Measurements from ENCODE around the gene ANKRD24.
"Not testable (repeated sequence)": the region's sequence is repeated elsewhere in the genome, so short reads cannot be mapped to it uniquely, and the experiment has no call there.

The ANKRD24 gene

DNA sequence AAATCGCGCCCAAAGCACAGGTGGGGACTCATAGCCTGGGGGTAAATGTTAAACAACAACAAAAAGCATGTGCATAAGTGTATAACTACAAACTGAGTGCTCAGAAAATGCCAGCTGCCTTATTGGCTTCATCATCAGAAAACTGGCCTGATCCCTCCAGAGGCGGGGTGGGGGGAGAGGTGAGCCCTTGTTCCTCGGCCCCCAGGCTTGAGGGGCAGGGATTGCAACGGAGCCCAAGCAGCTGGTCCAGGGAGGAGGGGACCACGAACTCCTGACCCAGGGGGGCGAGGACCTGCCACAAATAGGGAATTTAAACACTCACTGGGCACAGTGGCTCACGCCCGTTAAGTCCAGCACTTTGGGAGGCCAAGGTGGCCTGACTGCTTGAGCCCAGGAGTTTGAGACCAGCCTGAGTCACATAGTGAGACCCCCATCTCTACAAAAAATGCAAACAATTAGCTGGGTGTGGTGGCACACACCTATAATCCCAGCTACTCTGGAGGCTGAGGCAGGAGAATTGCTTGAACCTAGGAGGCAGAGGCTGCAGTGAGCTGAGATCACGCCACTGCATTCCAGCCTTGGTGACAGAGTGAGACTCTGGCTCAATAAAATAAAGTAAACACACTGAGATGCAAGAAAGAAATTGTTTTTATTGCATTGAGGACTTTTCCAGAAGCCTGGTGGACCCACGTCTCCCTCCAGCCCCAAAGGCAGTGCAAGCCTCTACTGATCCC is 8.8 kb upstream of the ANKRD24 start:
- no peak for DNase-seq (ENCODE audit: extremely low read depth in 1 of 2, low read depth in 1 of 2)

DNA sequence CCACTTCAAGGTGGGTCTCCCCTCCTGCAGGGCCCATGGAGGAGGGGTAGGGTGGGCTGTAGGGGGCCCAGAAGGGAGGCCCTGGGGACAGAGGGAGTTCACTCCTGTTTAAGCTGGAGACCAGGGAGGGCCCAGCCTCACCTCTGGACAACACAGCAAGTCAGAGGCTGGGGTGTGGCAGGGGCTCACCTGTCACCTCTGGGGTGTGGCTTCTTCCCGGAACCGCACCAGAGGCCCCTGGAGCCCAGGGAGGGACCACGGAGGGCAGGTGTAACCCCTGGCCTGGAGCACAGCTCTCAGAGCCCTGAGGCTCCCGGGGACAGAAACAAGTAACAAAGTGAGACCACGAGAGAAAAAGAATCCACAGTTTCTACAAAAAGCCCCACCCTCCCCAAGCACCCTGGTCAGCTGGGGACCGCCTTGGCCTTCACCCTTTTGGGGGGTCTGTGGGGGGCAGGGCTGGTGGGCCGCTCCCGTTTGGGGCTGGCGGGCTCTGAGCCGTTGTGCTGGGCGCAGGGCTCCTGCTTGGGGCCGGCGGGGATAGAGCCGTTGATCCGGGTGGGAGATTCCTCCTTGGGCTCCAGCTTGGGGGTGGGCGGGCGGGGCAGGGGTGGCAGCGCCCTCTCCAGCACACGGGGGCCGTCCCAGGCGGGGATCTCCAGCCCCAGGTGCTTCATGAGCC is 8.1 kb upstream of the ANKRD24 start:
- DNase-seq (ENCODE audit: extremely low read depth in 1 of 2, low read depth in 1 of 2), result no peak

DNA sequence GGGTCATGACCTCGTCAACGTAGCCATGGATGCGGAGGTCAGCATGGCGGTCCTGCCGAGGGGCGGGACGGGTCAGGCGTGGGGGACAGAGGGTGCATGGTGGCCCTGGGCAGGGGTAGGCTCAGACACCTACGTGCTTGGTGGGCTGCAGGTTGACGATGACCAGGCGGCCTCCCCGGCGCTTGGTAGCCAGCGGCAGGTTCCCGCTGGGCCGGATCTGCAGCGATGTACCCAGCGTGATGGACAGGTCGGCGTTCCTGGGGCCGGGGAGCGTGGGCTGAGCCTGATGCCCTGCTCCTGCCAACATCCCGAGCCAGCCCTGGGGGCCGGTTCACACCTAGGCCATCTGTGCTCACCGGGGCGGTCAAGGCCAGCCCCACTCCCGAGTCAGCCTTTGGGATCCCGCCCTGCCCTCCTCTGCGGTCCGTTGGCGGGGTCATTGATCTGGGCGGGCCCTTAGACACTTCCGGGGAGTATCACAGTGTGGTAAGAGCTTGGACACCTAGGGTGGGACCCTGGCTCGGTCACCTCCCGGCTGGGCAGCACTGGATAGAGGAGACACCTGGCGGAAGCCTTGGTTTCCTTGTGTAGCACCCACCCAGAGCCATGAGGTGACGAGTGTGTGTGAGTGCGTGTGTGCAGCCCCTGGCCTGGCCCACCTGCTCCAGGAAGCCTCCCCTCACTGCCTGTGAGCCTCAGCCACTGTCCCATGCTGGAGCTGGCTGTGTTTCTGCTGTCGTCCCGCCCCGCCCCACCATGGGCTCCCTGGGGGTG is 7.4 kb upstream of the ANKRD24 start:
- DNase-seq (ENCODE audit: extremely low read depth in 1 of 2, low read depth in 1 of 2), result no peak

DNA sequence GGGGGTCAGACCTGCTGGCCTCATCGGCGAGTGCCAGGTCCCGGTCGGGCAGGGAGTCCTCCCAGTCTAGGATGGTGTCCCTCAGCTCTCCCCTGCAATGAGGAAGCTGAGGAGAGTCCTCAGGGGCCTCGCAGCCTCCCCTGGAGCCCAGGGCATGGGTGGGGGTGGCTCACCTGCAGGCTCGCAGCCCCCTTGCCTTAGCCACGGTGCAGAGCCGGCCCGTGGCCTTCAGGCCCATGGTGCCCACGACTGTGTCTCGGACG is 6.9 kb upstream of the ANKRD24 start:
- DNase-seq (ENCODE audit: extremely low read depth in 1 of 2, low read depth in 1 of 2), result no peak

DNA sequence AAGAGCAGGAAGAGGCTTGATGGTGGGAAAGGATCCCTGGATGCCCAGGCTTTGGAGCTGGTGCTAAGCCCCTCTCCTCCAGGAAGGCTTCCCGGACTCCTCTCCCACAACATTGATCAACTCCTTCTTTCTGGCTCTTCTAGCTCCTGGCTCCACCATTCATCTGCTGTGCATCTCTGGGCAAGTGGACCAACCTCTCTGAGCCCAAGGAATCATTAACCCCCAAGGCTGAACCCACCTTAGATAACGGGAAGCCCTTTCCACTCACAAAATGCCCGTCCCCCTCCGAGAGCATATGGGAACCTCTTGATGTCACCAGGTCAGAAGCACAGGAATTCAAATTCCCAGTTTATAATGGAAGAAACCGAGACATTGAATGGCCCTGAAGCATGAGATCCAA is 5.3 kb upstream of the ANKRD24 start:
- DNase-seq (ENCODE audit: extremely low read depth in 1 of 2, low read depth in 1 of 2), result no peak

DNA sequence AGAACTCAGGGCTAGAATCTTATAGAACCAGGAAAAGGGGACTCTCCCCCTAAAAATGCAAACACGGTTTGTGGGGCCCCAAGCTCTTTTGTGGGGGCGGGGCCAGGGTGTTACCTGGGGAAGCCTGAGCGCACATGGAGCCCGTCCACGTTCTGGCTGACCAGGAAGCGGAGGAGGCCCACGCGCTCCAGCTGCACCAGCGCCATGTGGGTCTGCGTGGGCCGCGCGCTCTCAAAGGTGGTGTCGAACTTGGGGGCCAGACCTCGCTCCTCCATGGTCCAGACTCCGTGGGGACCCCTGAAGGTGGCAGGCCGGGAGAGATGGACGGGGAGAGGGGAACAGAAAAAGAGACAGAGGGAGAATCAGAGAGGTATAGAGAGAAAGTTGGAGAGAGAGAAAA is 3.5 kb upstream of the ANKRD24 start:
- no peak for DNase-seq (ENCODE audit: extremely low read depth in 1 of 2, low read depth in 1 of 2)

DNA sequence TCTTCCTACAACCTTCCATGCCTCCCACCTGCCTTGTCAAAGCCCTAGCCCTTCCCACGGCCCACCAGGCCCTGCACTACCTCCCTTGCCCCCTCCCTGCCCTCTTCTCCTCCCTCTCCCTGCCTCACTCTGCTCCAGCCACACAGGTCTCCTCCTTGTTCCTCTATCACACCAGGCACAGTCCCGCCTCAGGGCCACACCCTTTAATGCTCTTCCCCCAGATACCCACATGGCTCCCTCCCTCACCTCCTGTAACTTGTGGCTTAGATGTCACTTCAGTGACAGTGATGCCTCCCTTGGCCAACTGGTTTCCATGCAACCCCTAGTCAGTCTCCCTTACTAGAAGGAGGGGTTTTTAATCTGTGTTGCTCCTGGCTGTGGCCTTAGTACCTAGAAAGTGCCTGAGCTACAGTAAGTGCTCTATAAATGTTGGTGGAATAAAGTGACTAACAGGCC is 1.4 kb upstream of the ANKRD24 start:
- DNase-seq (ENCODE audit: extremely low read depth in 1 of 2, low read depth in 1 of 2), result no peak

DNA sequence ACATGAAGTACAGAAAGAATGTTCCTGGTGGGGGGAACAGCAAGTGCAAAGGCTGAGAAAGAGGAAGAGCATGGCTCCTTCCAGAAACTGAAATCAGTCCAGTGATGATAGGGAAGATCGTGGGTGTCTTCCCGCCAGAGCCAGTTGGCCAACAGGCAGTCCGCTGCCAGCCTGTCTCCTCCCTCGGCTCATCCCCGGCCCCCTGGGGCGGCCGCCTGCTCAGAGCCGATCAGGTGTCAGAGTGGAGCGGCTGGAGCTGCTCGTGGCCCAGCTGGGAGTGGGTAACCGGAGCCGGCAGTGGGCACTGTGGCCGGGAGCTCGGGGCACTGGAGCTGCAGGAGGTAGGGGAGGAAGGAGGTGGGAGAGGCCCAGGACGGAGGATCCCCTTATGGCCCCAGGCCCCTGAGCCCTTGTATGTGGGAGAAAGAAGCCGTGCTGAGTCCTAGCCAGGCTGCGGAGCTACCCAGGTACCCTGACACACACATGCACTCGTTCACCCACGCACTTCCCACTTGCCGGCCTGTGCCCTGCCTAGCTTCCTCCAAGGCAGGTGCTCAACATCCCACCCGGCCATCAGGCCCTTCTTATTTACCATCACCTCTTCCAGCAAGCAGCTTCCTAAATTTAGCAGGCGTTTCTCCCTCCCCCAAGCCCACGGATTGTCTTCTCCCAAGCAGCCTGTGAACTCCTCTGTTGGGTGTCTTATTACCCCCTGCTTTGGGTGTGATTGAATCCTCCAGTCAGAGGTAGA is 1.7 kb downstream of the ANKRD24 start:
- no peak for DNase-seq (ENCODE audit: extremely low read depth in 1 of 2, low read depth in 1 of 2)

DNA sequence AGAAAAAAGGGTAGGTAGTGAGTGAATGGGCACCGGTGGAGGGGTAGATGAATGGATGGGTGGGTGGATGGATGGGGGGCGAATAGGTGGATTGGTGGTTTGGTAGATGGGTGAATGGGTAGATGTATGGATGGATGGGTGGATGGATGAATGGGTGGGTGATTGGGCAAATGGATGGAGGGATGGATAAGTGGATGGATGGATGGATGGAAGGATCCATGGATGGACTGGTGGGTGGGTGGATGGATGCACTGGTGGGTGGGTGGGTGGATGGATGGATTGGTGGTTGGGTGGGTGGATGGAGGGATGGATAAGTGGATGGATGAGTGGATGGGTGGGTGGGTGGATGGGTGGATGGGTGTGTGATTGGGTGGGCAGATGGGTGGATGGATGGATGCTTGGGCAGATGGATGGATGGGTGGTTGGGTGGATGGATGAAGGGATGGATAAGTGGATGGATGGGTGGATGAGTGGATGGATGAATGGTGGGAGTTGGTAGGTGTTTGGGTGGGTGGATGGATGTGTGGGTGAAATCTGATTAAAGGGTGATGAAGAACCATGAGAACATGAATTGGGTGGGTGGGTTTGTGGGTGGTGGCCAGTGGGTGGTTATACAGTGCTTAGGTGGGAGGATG is 2.3 kb downstream of the ANKRD24 start:
- no peak for DNase-seq (ENCODE audit: extremely low read depth in 1 of 2, low read depth in 1 of 2)

DNA sequence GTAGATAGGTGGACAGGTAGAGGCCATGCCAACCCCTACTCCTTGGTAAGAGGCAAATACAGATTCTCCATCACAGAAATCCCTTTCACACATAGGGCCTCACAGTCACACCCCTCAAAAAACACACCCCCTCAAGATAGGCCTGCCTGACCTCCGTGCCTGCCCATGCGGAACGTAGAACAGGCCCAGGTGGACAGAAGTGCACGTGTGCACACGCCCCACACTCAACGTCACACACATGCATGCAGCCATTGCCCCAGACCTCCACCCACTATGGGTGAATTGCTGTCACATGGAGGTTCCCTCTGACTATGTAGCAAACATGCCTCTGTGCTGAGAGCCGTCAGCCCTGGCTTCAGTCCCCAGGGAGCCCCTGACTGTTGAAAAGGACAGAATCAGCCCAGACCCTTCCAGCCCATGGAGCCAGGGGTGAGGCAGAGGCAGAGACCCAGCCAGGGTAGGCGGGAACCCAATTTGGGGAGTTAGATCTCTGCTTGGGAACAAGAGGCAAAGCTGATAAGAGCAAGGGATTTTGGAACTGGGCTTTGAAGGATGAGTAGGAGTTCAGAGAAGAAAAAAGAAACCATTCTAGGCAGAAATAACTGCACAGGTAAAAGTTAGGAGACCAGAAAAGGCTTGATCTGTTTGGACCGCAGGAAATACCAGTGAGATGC is 3.1 kb downstream of the ANKRD24 start:
- DNase-seq (ENCODE audit: extremely low read depth in 1 of 2, low read depth in 1 of 2), result no peak

DNA sequence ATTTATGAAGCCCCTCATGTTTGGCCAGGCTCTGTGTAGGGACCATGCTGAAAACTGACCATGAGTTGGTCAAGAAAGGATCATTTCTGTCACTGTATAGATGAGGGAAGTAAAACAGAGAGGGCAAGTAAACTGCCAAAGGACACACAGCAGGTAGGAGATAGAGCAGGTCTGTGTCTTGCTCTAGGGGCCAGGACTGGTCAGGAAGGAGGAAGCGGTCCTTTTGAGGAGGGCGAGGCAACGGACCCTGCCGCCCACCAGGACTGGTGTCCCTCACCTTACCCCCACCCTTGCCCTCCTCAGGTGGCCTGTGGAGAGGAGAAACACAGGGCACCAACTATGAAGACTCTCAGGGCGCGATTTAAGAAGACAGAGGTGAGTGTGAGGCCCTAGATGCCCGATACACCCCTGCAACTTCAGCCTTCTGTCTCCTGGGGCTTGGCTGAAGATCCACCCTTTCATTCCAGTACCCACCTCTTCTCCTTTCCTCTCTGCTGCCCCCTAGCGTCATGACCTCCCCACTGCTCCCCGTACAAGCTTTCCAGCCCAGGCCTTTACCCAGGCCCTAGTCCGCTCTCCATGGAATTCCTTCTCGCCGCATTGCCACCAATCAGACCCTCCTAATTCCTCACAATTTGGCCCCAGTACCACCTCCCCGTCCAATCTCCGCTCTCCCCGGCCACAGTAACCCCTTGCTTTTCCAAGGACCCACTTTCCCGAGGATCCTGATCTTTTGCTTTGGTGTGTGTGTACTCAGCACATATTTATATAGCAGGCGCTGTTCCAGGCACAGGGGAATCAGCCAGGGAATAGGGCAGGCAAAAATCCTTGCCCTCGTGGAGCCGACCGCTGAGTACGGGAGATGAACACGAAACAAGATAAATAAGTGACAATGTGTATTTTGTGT is 3.9 kb downstream of the ANKRD24 start:
- DNase-seq (ENCODE audit: extremely low read depth in 1 of 2, low read depth in 1 of 2), result peak; percentile 43 to 70

DNA sequence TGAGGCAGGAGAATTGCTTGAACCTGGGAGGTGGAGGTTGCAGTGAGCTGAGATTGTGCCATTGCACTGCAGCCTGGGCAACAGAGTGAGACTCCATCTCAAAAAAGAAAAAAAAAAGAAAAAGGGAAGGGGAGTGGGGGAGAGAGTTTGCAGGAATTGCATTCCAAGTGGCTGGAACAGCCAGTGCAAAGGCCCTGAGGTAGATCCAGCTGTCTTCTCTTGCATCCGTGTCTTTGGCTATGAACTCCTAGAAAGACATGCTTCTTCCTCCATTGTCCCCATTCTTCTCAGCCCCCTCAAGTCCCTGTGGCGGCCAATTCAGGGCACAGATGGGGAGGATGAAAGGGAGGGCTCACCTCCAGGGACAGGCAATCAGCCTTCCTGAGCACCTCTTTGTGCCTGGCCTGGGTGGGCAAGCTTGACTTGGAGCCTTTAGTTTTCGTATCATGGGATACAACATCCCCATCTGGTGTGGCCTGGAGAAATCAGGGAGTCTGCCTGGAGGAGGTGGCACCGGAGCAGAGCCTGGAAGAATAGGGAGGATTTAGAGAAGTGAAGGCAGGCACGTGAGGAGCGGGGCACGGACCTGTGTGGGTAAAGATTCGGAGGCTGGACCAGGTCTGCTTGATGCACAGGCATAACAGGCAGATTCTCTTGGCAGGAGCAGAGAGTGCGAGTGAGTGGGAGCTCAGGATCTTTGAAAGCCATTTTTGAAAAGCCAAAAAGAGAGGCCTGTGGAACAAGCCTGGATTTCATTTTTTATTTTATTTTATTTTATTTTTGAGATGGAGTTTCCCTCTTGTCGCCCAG is 5.0 kb downstream of the ANKRD24 start:
- DNase-seq (ENCODE audit: extremely low read depth in 1 of 2, low read depth in 1 of 2), result no peak

DNA sequence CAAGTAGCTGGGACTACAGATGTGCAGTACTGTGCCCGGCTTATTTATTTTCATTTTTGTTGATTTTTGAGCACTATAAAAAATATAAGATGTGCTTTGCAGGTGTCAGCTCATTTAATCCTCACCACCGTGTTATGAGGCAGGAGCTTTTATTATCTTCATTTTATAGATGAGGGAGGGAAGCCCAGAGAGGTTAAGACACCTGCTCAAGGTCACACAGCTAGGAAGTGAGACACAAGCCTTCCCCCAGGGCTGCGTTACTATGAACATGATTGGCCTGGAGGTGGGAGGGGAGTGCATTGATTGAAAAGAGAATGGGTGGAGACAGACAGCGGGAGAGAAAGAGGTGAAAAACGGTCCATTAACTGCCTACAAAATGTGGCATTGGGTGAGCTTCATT is 7.2 kb downstream of the ANKRD24 start:
- DNase-seq (ENCODE audit: extremely low read depth in 1 of 2, low read depth in 1 of 2), result no peak

DNA sequence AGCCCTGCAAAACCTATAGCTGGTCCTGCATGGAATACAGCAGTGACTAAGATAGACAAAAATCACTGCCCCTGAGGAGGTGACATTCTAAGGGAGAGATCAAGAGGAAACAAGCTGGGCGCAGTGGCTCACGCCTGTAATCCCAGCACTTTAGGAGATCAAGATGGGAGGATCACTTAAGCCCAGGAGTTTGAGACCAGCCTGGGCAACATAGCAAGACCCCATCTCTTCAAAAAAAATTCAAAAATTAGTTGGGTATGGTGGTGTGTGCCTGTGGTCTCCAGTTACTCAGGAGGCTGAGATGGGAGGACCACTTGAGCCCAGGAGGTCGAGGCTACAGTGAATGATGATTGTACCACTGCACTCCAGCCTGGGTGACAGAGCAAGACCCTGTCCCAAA is 10.0 kb downstream of the ANKRD24 start:
- DNase-seq (ENCODE audit: extremely low read depth in 1 of 2, low read depth in 1 of 2), result not testable (repeated sequence)

DNA sequence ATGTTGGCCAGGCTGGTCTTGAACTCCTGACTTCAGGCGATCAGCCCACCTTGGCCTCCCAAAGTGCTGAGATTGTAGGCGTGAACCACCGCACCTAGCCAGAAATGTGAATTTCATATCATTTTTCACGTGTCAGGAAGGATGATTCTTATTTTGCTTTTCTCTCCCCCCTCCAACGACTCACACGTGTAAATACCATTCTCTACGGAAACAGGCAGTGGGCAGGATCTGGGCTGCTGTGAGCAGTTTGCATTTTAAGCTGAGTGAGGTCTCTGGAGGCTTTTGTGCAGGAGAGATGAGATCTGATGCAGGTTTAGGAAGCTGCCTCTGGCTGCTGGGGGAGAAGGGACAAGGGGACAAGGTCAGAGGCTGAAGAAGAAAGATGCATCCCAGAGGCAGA is 11.9 kb downstream of the ANKRD24 start:
- DNase-seq (ENCODE audit: extremely low read depth in 1 of 2, low read depth in 1 of 2), result no peak

DNA sequence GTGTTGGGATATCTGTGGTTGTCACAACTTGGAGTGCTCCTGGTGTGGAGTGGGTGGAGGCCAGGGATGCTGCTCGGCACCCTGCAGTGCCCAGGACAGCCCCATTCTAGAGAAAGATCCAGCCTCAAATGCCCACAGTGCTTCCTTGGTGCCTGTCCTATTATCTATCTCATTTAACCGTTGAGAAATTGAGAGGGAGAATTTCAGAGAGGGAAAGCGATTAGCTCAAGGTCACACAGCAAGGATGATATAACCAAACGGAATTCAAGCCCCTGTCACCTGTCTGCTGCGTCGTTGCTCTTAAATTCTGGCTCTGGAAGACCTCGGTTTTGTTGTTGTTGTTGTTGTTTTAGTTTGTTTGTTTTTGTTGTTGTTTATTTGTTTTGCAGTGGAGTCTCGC is 13.5 kb downstream of the ANKRD24 start:
- DNase-seq (ENCODE audit: extremely low read depth in 1 of 2, low read depth in 1 of 2), result no peak

DNA sequence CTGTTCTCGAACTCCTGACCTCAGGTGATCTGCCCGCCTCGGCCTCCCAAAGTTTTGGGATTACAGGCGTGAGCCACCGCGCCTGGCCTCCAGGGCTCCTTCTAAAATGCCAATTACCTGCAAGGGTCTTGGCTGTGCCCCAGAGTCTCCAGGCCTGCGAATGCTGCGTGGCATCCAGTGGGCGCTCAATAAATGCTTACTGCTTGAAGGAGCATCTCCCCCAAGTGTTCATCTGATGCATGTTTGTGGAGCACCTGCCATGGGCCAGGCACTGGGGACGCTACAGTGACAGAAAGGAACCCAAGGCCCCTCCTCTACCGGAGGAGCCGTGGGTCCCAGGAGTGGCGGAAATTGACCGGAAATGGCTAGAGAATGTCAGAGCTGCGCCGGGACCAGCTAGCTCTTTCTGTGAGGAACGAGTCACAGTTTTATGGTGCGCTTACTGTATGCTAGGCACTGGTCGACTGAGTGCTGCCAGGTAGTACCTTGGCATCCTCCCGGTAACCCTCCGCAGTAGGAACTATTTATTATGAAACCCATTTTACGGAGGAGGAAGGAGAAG is 14.2 kb downstream of the ANKRD24 start:
- no peak for DNase-seq (ENCODE audit: extremely low read depth in 1 of 2, low read depth in 1 of 2)

DNA sequence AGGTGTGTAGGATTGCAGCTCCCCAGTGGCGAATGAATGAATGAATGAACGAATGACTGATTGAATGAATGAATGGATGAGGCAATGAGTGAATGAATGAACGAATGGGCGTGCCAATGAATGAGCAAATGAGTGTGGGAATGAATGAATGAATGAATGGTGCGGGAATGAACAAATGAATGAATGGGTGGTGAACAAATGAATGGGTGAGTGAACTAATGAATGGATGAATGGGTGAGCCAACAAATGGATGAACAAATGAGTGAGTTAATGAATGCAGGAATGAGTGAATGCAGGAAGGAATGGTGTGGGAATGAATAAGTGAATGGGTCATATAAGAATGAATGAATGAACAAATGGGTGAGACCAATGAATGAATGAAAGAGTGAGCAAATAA is 14.7 kb downstream of the ANKRD24 start:
- no peak for DNase-seq (ENCODE audit: extremely low read depth in 1 of 2, low read depth in 1 of 2)
